NCI-H226 (cell line): ENCODE results near the gene DBH.

Experiments used
- DNase-seq: peaks from one replicate; pipeline ENCODE4 v3.0.0-alpha.2; 2015

The DBH gene

GRCh38 chr9:133685653-133686609, 49.8 kb downstream of the DBH start:
- no peak for DNase-seq

- DNase-seq: no peak
Measured at GRCh38 chr9:133686642-133687575, 50.7 kb downstream of the DBH start.

- DNase-seq: no peak
Measured at GRCh38 chr9:133687856-133688761, 51.9 kb downstream of the DBH start.

GRCh38 chr9:133689151-133689763, 53.1 kb downstream of the DBH start:
- no peak for DNase-seq

GRCh38 chr9:133690081-133690561, 54.0 kb downstream of the DBH start:
- no peak for DNase-seq

GRCh38 chr9:133691191-133691590, 55.0 kb downstream of the DBH start:
- no peak for DNase-seq

GRCh38 chr9:133691626-133692363, 55.6 kb downstream of the DBH start:
- DNase-seq: no peak

GRCh38 chr9:133692364-133692985, 56.3 kb downstream of the DBH start:
- no peak for DNase-seq

GRCh38 chr9:133693116-133693515, 57.0 kb downstream of the DBH start:
- DNase-seq: no peak

GRCh38 chr9:133693703-133694529, 57.8 kb downstream of the DBH start:
- no peak for DNase-seq

GRCh38 chr9:133694686-133695085, 58.5 kb downstream of the DBH start:
- no peak for DNase-seq

GRCh38 chr9:133696071-133696472, 59.9 kb downstream of the DBH start:
- DNase-seq: no peak

- no peak for DNase-seq
Measured at GRCh38 chr9:133699546-133699945, 63.4 kb downstream of the DBH start.

- DNase-seq: no peak
Measured at GRCh38 chr9:133700819-133701320, 64.7 kb downstream of the DBH start.

GRCh38 chr9:133701321-133701980, 65.3 kb downstream of the DBH start:
- no peak for DNase-seq

GRCh38 chr9:133701981-133702797, 66.0 kb downstream of the DBH start:
- no peak for DNase-seq

GRCh38 chr9:133702798-133703590, 66.8 kb downstream of the DBH start:
- no peak for DNase-seq
